ENCODE measurements around the gene TRAP1.

DNA sequence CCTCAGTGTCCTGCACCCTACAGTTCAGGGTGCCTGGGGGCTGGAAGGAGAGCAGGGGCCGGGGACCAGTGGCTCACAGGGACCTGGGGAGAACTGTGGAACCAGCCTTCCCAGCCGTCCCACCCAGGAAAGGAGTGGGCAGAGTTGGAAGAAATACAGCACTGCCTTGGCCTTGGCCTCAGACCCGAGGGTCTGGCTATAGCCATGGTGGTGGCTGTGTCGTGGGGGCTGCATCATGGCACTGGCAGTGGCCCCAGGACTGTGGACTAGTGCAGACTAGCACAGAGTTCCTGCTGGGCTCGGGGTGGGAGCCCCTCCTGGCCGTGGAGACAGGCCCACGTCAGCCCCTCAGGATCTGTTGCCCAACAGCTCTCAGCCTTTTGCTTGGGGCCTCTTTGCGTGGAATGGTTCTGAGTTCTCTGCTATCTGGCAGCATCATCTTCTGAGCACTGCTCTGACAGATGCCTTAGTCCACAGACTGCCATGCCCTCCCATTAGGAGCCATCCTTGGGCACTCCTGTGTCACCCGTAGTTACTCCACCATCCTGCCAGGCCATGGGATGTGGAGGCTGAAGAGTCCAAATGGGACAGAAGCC, 75.4 kb downstream of the TRAP1 start:
- no peak for TF ChIP-seq POLR2AphosphoS5 (IDR thresholded peaks at IDR 0.05; ENCODE audit: borderline replicate concordance, low read depth, low read length)
- TF ChIP-seq EZH2 (IDR thresholded peaks at IDR 0.05) = no peak
